ENCODE data around the gene CTDSPL.
"Not testable (repeated sequence)": the region's sequence is repeated elsewhere in the genome, so short reads cannot be mapped to it uniquely, and the experiment has no call there.

The CTDSPL gene

GRCh38 chr3:37972056-37972455 lies 110.4 kb downstream of the CTDSPL start:
- not testable (repeated sequence) for DNase-seq

DNA sequence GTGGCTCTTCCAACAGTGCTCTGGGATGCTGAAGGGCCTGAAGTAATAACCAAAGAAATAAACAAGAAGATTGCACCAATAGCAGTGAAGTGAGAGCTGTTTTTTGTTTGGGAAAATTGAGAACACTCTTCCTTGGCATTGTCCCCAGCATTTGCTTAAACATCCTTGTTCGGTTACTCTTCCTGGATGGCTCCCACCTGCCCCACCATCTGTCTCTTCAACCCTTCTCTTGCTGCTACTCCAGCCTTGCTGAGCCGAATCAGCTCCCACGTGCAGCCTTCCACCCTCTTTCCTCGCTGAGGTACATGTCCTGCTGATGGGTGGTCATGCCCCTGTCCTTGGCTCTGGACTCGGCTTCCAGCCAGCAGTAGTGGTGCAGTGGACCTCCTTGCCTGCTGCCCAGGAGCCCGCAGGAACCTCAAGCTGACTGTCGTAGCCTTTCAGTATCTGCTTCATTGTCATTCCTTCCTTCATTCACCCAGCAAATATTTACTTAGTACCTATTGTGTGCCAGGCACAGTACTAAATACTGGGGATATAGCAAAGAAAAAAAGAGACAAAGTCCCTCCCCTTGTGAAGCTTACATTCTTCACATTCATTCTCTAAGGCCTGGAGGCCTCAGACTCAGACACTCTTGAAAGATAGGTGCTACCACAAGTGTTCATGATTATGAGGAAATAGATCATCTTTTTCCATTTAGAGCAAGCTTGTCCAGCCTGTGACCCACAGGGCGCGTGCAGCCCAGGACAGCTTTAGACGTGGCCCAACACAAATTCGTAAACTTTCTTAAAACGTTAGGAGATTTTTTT lies 111.8 kb downstream of the CTDSPL start:
- no peak for DNase-seq

- DNase-seq, result peak; percentile 57 to 59
Observed at GRCh38 chr3:37974121-37975083, 112.7 kb downstream of the CTDSPL start.

- DNase-seq, result no peak
Observed at GRCh38 chr3:37979541-37980461, 118.1 kb downstream of the CTDSPL start.

GRCh38 chr3:37980462-37981347 lies 119.0 kb downstream of the CTDSPL start:
- DNase-seq, result no peak

DNA sequence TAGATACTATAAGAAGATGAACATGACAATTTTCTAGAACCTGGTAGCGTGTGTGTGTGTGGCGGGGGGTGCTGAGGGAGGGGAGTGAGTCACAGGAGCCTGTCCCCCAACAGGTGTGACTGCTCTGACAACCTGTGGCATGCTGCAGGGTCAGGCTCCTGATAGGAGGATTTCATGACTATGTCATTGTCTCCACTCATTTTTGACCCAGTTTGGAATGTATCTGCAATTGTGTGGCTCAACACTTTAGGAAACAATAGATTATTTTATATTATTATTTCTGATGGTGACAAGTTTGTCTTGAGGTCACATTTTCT lies 119.6 kb downstream of the CTDSPL start:
- no peak for DNase-seq

DNA sequence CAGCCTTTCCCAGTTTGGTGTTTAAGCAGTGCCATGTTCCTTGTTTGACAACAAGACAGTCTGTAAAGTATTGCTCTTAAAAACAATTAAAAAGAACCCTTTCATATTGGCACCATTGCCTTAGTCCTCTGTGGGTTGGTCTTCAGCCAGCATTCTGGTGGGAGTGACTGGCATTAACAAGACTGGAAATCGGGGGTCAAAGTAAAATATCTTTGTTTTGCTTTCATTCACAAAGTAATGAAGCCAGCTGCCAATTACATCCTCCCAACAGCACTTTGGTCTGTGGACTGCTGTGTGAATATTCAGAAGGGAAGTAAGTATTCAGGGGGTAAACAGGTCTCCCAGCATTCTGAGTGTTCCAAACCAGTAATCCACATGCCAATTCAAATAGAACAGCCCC lies 120.7 kb downstream of the CTDSPL start:
- no peak for DNase-seq

DNA sequence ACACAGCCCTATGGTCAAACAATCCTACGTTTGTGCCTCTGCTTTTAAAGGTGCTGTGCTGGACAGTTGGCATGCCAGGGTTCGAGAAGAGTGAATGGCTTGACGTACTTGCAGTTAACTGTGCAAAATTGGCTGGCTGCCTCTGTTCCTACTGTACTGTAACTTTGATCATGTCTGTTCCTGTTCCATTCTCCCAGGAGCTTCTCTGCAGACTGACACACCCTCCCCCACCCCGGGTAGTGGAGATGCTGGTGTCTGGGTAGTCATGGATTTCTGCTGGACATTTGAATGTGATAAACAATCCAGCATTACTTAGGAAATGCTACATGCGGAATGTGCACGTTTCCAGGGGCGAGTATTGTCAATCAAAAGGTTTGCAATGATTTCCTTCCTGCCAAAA lies 122.4 kb downstream of the CTDSPL start:
- DNase-seq, result no peak

DNA sequence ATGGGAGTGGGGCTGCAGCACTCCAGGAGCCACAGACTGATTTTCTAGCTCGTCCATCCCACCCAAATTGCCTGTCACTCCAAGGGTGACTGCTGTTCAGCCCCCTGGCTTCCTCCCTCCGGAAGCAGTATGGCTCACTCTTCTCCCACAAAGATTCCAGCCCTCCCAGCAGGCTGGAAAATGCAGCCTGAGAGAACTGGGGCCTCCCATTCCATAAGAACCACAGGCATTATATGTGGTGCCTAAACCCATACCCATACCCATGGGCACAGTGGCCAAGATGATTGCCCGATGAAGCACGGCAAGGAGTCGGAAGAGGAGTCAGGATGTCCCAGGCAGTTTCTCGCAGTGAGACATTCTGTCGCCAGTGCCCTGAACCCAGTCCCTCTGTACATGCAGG lies 122.9 kb downstream of the CTDSPL start:
- no peak for DNase-seq

DNA sequence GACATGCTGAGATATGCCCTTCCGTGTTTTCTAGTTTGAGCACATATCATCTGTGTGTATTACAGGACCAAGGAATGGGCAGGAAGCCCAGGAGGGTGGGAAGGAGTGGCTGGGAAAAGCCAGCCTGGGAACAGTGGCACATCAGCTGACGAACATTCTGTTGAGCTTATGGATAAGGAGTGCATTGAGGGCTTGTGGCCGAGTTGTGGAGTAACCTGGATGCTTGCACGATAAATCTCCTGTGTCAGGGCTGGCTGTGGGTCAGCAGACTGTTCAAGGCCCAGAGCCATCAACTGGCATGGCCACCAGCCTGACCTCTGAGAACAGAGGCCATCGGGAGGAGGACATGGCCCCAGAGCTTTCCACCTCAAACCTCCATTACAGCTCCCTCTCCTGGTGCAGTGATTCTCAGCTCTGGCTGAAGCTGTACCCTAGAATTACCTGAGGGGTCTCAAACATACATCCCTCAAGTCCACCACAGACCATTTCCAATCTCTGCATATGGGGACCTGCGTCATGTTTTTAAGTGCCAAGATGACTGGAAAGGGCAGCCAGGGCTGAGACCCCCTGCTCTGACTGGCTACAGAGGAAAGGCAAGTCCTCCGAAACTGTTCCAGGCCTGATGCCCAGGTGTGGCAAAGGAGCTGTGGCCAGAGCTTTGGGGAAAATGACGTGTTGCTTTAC lies 124.1 kb downstream of the CTDSPL start:
- DNase-seq, result no peak

DNA sequence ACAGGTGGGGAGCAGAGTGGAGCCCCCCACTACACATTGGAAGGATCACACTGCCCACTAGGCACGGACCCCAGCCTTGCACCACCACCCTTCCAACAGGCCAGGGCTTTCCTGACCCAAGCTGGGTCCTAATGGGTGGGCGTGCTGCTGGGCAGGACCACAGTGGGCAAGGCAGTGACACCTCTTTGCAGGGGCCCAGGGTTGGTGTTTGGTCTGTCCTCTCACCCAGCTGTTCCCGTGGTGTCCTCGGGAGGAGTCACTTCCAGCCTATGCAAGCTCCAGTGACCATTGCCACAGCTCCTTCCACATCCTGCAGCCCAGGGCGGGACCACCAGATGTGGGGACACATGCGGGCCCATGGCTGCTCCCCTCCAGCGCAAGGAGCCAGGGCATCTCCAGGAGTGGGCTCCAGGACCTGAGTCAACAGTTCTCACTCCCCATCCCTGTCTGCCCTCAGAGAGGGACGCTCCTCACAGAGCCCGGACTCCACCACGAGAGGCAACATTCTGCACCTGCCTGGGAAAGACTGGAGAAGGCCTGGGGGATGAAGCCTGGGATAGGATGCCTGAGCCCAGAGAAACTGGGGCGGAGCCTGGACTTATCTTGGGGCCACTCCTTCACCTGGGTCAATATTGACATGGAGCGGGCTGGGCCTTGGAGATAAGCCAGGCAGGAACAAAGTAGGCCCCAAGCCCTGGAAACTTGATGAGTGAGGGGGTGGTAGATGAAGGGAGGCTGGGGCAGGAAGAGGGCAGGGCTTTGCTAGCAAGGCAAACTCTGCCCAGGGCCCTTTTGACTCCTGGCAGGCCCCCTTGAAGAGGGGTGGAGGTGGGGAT lies 125.0 kb downstream of the CTDSPL start:
- no peak for DNase-seq

DNA sequence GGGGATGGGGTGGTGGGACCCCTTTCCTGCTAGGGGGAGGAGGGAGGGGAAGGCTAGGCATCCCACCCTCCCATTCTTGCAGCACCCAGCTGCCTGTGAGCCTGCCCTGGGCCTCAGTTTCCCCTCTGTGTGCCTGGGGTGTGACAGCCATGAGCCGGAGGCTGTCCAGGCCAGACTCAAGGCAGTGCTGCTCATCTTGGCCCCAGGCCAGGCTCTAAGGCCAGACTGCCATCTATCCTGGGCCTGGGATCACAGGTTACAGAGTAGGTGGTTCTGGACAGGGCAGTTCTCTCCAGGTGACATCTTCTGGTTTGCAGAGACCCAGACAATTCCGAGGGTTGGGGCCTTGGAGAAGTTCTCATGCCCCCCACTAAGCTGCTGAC lies 125.6 kb downstream of the CTDSPL start:
- DNase-seq, result no peak

- DNase-seq, result no peak
Observed at GRCh38 chr3:37987751-37988179, 126.1 kb downstream of the CTDSPL start.

- not testable (repeated sequence) for DNase-seq
Observed at GRCh38 chr3:37988376-37988775, 126.7 kb downstream of the CTDSPL start.

DNA sequence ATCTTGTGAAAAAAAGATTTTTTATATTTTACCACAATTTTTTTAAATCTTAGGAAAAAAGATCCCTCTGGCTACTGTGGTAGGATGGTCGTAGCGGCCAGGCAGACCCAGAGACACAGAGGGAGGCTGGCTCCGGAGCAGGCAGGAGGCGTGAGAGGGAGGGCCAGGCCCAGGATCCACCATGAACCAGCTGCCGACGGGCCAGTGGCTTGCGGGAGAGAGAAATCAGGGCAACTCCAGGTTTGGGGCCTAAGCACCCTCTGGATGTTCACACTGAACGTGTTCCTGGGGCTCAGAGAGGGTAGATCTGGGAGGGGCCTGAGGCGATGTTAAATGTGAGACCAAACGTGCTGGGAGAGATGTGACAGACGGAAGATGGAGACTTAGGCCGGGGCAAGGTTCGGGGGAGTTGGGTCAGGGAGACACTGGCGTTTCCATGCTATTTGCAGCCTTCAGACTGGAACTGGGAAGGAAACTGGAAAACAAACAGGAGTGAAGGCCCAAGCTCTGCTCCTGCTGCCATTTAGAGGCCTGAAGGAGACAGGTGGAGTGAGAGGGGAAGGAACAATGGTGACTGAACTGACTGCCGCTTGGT lies 127.3 kb downstream of the CTDSPL start:
- DNase-seq, result no peak

GRCh38 chr3:37989821-37990480 lies 128.3 kb downstream of the CTDSPL start:
- no peak for DNase-seq

DNA sequence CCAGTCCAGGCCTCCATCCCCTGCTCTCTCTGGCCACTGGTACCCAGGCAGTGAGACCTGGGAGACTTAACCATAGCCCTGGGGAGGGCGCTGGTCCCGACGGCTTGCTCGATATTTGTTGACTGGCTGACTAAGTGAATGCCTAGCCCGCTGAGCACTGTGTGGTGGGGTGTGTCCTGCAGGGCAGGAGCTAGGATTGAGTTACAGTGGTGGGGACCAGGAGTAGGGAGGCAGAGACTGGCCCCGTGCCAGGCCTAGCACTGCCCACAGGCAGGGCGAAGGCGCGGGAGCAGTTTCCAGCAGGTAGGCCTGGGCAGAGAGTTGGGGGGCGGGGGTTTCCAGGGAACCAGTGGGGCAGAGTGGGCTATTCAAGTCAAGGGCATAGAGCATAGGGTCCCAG lies 128.8 kb downstream of the CTDSPL start, which contains the start of gene VILL:
VILL (plus strand) TSS at position 260 of the 400 bp plus-strand sequence. CDS start 2,887 bp downstream, outside the sequence.
- no peak for DNase-seq

- DNase-seq, result no peak
Observed at GRCh38 chr3:37991109-37991508, 129.4 kb downstream of the CTDSPL start.

DNA sequence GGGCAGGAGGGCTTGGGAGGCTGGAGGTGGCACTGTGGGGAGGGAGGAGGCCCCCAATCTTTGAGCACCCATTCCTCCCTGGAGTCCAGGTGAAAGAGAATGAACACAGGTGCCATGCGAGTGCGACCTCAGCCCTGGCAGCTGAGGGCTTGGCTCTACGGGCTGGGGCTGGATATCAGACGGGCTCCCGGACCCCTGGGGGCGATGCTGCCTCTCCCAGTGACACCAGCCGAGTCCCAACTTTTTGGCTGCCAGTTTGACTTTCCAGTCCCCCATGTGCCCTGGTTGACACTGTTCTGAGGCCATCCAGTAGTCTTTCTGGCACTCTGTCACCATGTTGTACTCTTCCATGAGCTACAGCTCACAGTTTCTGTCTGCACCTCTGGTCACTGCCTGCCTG lies 130.1 kb downstream of the CTDSPL start:
- no peak for DNase-seq
